SH-SY5Y (cell line): ENCODE measurements around the gene P4HA2.

ENCODE experiments used
- GATA2 ChIP-seq: IDR thresholded peaks from 2 replicates; pipeline ENCODE4 v1.6.1; 2011; ENCODE audit warnings: mild to moderate bottlenecking, low read depth, low read length
- GATA3 ChIP-seq: IDR thresholded peaks from 2 replicates; pipeline ENCODE4 v1.6.1; 2011; ENCODE audit warnings: low read depth, mild to moderate bottlenecking, low read length, moderate library complexity

- TF ChIP-seq GATA2 = no peak
- no peak for TF ChIP-seq GATA3
Measured at GRCh38 chr5:132184588-132184987, 43.1 kb downstream of the P4HA2 start.
